Measurements from ENCODE around the gene HAS3.

- no peak for TF ChIP-seq CTCF (IDR thresholded peaks at IDR 0.05; ENCODE audit: insufficient read depth, low read length, poor library complexity, severe bottlenecking)
- no peak for TF ChIP-seq EZH2phosphoT487 (conservative IDR thresholded peaks at IDR 0.05; ENCODE audit: low read length)
These were observed 33.2 kb downstream of the HAS3 start for GRCh38 chr16:69138608-69139007.

Data from SU-DHL-6 (cell line).